Mesendoderm (in vitro differentiated cells): Measurements from ENCODE around the gene PARP8.
A peak's percentile ranks its signal among the peaks of the same experiment; 100 is the strongest.

Experiments
- DNase-seq: peaks from one replicate; pipeline ENCODE4 v3.0.0; 2013
- H2AK5ac ChIP-seq: 2 replicates; pipeline ENCODE4 v1.6.1; 2013; ENCODE audit warnings: low read length, inconsistent platforms
- H2BK120ac ChIP-seq: 2 replicates; pipeline ENCODE4 v1.6.1; 2013; ENCODE audit warnings: low read depth, mild to moderate bottlenecking, low read length, moderate library complexity, mixed read lengths
- H2BK15ac ChIP-seq: replicated peaks from 2 replicates; pipeline ENCODE4 v1.6.1; 2013; ENCODE audit warnings: low read depth, mild to moderate bottlenecking, moderate library complexity
- H2BK5ac ChIP-seq: 2 replicates; pipeline ENCODE4 v1.6.1; 2013; ENCODE audit warnings: low read length, inconsistent platforms
- H3K18ac ChIP-seq: 2 replicates; pipeline ENCODE4 v1.6.1; 2013; ENCODE audit warnings: mild to moderate bottlenecking, low read length, mixed read lengths
- H3K23ac ChIP-seq: one replicate; pipeline ENCODE4 v1.6.1; 2013; ENCODE audit warnings: low read length
- H3K27ac ChIP-seq: 2 replicates; pipeline ENCODE4 v1.5.1; 2013; ENCODE audit warnings: low read depth, mild to moderate bottlenecking, inconsistent platforms, low read length, moderate library complexity
- H3K27me3 ChIP-seq: 2 replicates; pipeline ENCODE4 v1.6.1; 2013; ENCODE audit warnings: low read length, control low read depth, mild to moderate bottlenecking, inconsistent platforms; ENCODE audit not compliant: insufficient read depth, poor library complexity
- H3K36me3 ChIP-seq: 2 replicates; pipeline ENCODE4 v1.6.1; 2013; ENCODE audit warnings: low read length, inconsistent platforms; ENCODE audit not compliant: control insufficient read depth, insufficient read depth
- H3K4ac ChIP-seq: one replicate; pipeline ENCODE4 v1.6.1; 2013; ENCODE audit warnings: low read depth, mild to moderate bottlenecking, low read length, moderate library complexity
- H3K4me1 ChIP-seq: 2 replicates; pipeline ENCODE4 v1.6.1; 2013; ENCODE audit warnings: low read depth, low read length, inconsistent platforms; ENCODE audit not compliant: control insufficient read depth
- H3K4me2 ChIP-seq: 2 replicates; pipeline ENCODE4 v1.6.1; 2013; ENCODE audit warnings: low read length
- H3K4me3 ChIP-seq: 2 replicates; pipeline ENCODE4 v1.5.1; 2013; ENCODE audit warnings: mild to moderate bottlenecking, low read length
- H3K56ac ChIP-seq: one replicate; pipeline ENCODE4 v1.6.1; 2013; ENCODE audit warnings: low read length
- H3K79me1 ChIP-seq: 2 replicates; pipeline ENCODE4 v1.6.1; 2013; ENCODE audit warnings: low read length, inconsistent platforms
- H3K79me2 ChIP-seq: 2 replicates; pipeline ENCODE4 v1.6.1; 2013; ENCODE audit warnings: mild to moderate bottlenecking, low read length; ENCODE audit not compliant: control insufficient read depth, insufficient read depth
- H3K9ac ChIP-seq: 2 replicates; pipeline ENCODE4 v1.6.1; 2013; ENCODE audit warnings: low read length, inconsistent platforms
- H4K5ac ChIP-seq: one replicate; pipeline ENCODE4 v1.6.1; 2013; ENCODE audit warnings: low read length
- H4K8ac ChIP-seq: one replicate; pipeline ENCODE4 v1.6.1; 2013; ENCODE audit warnings: low read depth, mild to moderate bottlenecking, control low read depth, low read length, moderate library complexity
- WGBS: extraction: QIAGEN DNeasy Blood & Tissue Kit; methylation state at CpG from one replicate; pipeline ENCODE4 v1.1.7; 2013; ENCODE audit warnings: low lambda C conversion rate, missing lambda C conversion rate; ENCODE audit not compliant: insufficient coverage; ENCODE audit errors: extremely low coverage; 5-methylcytosine and 5-hydroxymethylcytosine counted together

The PARP8 gene

DNA sequence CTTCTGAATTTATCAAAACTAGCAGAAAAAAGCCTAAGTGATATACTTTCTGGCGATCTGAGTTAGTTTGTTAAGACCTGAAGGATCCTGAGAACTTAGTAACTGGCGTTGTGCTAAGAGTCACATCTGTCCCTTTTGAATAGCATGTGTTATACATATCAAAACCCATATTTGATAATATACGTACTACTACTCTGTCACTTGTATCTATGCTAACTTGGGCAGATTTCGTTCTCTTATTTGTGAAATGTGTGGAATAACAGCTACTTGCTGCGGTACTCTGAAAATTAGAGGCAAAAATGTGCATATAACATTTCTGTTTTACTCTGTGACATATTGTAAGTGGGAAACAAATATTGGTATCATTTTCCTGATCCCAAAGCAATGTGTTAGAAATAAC, 126.4 kb downstream of the PARP8 start:
- no peaks in the 10 kb centered on the region for H3K4me1 ChIP-seq
- no peak overlapping the region for H3K23ac ChIP-seq
- H3K56ac ChIP-seq = no peak overlapping the region
- H3K9ac ChIP-seq = no peak overlapping the region
- H3K27me3 ChIP-seq = no peaks in the 10 kb centered on the region
- H2AK5ac ChIP-seq = no peak overlapping the region
- no peak overlapping the region for H4K5ac ChIP-seq
- no peak overlapping the region for H2BK5ac ChIP-seq
- no peak overlapping the region for H4K8ac ChIP-seq
- H3K4ac ChIP-seq = no peak overlapping the region
- H3K18ac ChIP-seq = no peak overlapping the region
- no peak overlapping the region for H3K4me3 ChIP-seq
- H2BK15ac ChIP-seq = no peak overlapping the region
- no peaks in the 10 kb centered on the region for H3K36me3 ChIP-seq
- H3K4me2 ChIP-seq = no peak overlapping the region
- H3K27ac ChIP-seq = no peak overlapping the region
- no peaks in the 10 kb centered on the region for H3K79me2 ChIP-seq
- DNase-seq = no peak
- H3K79me1 ChIP-seq = no peaks in the 10 kb centered on the region
- no peak overlapping the region for H2BK120ac ChIP-seq
- no CpG with 5 or more reads among the region's 5 CpGs for WGBS

DNA sequence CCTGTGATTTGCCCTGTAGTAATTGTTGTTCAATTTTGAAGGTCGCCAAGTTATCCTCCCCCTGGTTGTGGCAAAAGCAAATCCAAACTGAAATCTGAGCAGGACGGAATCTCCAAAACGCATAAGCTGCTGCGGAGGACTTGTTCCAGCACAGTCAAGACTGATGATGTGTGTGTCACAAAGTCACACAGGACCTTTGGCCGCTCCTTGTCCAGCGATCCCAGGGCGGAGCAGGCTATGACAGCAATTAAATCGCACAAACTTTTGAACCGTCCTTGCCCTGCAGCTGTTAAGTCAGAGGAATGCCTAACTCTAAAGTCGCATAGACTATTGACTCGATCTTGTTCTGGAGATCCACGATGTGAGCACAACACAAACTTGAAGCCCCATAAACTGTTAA, 128.4 kb downstream of the PARP8 start:
- Histone ChIP-seq H3K56ac (no peak overlapping the region), H3K4me2 (no peak overlapping the region), H3K9ac (no peak overlapping the region), H3K4me3 (no peak overlapping the region), H2BK120ac (no peak overlapping the region), H2AK5ac (no peak overlapping the region), H3K18ac (no peak overlapping the region), H3K79me2 (no peaks in the 10 kb centered on the region), H2BK15ac (no peak overlapping the region), H3K4ac (no peak overlapping the region), H3K79me1 (no peaks in the 10 kb centered on the region), H4K8ac (no peak overlapping the region), H3K4me1 (no peaks in the 10 kb centered on the region), H4K5ac (no peak overlapping the region), H3K27me3 (no peaks in the 10 kb centered on the region), H3K27ac (no peak overlapping the region), H3K23ac (no peak overlapping the region), H3K36me3 (no peaks in the 10 kb centered on the region), H2BK5ac (no peak overlapping the region)
- WGBS = no CpG with 5 or more reads among the region's 12 CpGs
- DNase-seq = no peak

DNA sequence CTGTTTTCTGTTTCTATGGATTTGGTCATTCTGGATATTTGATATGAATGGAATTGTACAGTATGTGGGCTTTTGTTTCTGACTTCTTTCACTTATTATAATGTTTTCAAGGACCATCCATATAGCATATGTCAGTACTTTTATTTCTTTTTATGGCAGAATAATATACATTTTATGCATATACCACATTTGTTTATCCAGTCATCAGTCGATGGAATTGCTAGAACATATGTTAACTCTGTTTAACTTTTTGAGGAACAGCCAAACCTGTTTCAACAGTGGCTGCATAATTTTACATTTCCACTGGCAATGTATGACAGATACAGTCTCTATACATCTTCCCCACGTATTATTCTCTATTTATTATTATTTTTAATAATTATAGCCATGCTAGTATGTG, 131.6 kb downstream of the PARP8 start:
- Histone ChIP-seq H4K8ac (no peak overlapping the region), H3K9ac (no peak overlapping the region), H3K27ac (no peak overlapping the region), H3K56ac (no peak overlapping the region), H3K27me3 (no peaks in the 10 kb centered on the region), H2BK120ac (no peak overlapping the region), H2BK5ac (no peak overlapping the region), H3K36me3 (no peaks in the 10 kb centered on the region), H3K18ac (no peak overlapping the region), H3K79me2 (no peaks in the 10 kb centered on the region), H2AK5ac (no peak overlapping the region), H2BK15ac (no peak overlapping the region), H3K4ac (no peak overlapping the region), H3K4me1 (no peaks in the 10 kb centered on the region), H3K4me3 (no peak overlapping the region), H3K4me2 (no peak overlapping the region), H3K79me1 (no peaks in the 10 kb centered on the region), H3K23ac (no peak overlapping the region), H4K5ac (no peak overlapping the region)
- DNase-seq = no peak
- WGBS = no CpG with 5 or more reads among the region's 2 CpGs

DNA sequence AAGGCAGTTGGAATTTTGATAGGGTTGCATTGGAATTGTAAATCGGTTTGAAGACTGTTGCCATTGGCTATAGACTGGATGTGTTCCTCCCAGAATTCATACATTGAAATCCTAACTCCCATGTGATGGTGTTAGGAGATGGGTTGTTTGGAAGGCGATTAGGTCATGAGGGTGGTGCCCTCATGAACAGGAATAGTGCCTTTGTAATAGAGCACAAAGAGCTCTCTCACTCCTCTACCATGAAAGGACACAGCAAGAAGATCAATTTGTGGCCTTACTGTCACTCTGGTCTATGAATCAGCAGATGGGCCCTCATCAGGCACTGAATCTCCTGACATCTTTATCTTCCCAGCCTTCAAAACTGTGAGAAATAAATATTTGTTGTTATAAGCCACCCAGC, 133.2 kb downstream of the PARP8 start:
- no peak overlapping the region for H3K18ac ChIP-seq
- H3K27me3 ChIP-seq = no peaks in the 10 kb centered on the region
- H2BK5ac ChIP-seq = no peak overlapping the region
- H3K4me2 ChIP-seq = no peak overlapping the region
- H3K79me1 ChIP-seq = no peaks in the 10 kb centered on the region
- no peak overlapping the region for H3K27ac ChIP-seq
- DNase-seq = no peak
- H2BK15ac ChIP-seq = no peak overlapping the region
- no peak overlapping the region for H4K5ac ChIP-seq
- H3K56ac ChIP-seq = no peak overlapping the region
- H2BK120ac ChIP-seq = no peak overlapping the region
- H3K79me2 ChIP-seq = no peaks in the 10 kb centered on the region
- no peak overlapping the region for H2AK5ac ChIP-seq
- H4K8ac ChIP-seq = no peak overlapping the region
- no peak overlapping the region for H3K23ac ChIP-seq
- H3K4me1 ChIP-seq = no peaks in the 10 kb centered on the region
- H3K9ac ChIP-seq = no peak overlapping the region
- no peak overlapping the region for H3K4ac ChIP-seq
- no CpG with 5 or more reads among the region's 2 CpGs for WGBS
- no peak overlapping the region for H3K4me3 ChIP-seq
- no peaks in the 10 kb centered on the region for H3K36me3 ChIP-seq

DNA sequence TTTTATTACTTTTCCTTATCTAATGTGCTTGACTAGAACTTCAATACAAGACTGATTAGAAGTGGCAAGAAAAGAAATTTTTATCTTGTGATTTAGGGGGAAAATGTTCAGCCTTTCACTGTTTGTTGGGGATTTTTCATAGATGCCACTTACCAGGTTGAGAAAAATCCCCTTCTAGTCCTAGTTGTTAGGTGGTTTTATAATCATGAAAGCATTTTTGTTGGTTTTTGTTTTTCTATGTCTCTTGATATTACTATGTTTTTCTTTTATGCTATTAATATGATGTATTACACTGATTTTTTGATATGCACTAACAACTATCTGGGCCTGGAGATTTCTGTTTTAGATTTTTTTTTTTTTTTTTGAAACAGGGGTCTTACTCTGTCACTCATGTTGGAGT, 134.0 kb downstream of the PARP8 start:
- Histone ChIP-seq H2BK15ac (no peak overlapping the region), H3K23ac (no peak overlapping the region), H3K4ac (no peak overlapping the region), H3K18ac (no peak overlapping the region), H3K27ac (no peak overlapping the region), H2BK5ac (no peak overlapping the region), H4K8ac (no peak overlapping the region), H3K56ac (no peak overlapping the region), H2AK5ac (no peak overlapping the region), H2BK120ac (no peak overlapping the region), H3K9ac (no peak overlapping the region), H3K4me3 (no peak overlapping the region), H3K4me2 (no peak overlapping the region), H3K27me3 (no peaks in the 10 kb centered on the region), H3K79me1 (no peaks in the 10 kb centered on the region), H3K4me1 (no peaks in the 10 kb centered on the region), H3K79me2 (no peaks in the 10 kb centered on the region), H4K5ac (no peak overlapping the region), H3K36me3 (no peaks in the 10 kb centered on the region)
- DNase-seq = no peak

DNA sequence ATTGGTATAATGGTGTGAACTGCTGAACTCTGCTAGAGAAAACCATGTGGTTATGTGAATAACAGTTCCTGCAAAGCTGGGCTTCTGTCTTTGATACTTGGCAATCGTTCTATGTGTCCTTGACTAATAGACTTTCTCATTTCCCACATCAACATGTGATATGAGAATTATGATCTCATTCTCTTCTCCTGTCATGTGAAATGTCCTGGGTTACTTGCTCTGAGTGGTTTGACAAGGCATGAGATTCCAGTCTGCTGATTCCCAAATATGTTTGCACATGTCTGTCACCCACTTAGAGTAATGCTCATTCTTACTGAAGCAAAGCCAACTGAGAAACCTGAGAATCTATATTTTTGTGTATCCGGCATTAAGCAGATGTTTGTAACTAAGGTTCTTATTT, 141.2 kb downstream of the PARP8 start:
- peaks cover 12% of the 10 kb centered on the region for H3K4me1 ChIP-seq
- no peaks in the 10 kb centered on the region for H3K27me3 ChIP-seq
- no peak overlapping the region for H3K56ac ChIP-seq
- H3K4me3 ChIP-seq = no peak overlapping the region
- no peak overlapping the region for H4K5ac ChIP-seq
- no peak overlapping the region for H2BK5ac ChIP-seq
- H3K27ac ChIP-seq = no peak overlapping the region
- no peak overlapping the region for H2BK15ac ChIP-seq
- peak overlapping the region; percentile 15 for H3K23ac ChIP-seq
- H3K18ac ChIP-seq = no peak overlapping the region
- no peaks in the 10 kb centered on the region for H3K79me1 ChIP-seq
- H3K9ac ChIP-seq = no peak overlapping the region
- WGBS = no CpG with 5 or more reads among the region's 2 CpGs
- H3K4ac ChIP-seq = no peak overlapping the region
- DNase-seq = peak; percentile 39
- no peak overlapping the region for H2AK5ac ChIP-seq
- H3K4me2 ChIP-seq = no peak overlapping the region
- no peak overlapping the region for H2BK120ac ChIP-seq
- no peaks in the 10 kb centered on the region for H3K79me2 ChIP-seq
- H3K36me3 ChIP-seq = no peaks in the 10 kb centered on the region
- H4K8ac ChIP-seq = no peak overlapping the region
